Loucy (cell line): ENCODE data around the gene PTPRN2.

Experiments
- CTCF ChIP-seq: fragments of 200-600 bp; sonication (generic); conservative IDR thresholded peaks from 2 replicates; pipeline ENCODE4 v1.5.1; 2014; ENCODE audit warnings: mild to moderate bottlenecking, antibody characterized with exemption, low read length
- EZH2phosphoT487 ChIP-seq: fragments of 200-600 bp; IDR thresholded peaks from 2 replicates; pipeline ENCODE4 v1.6.1; 2018; ENCODE audit warnings: antibody characterized with exemption, mild to moderate bottlenecking, moderate library complexity, borderline replicate concordance

GRCh38 chr7:157881048-157881771 is 706.4 kb downstream of the PTPRN2 start:
- no peak for TF ChIP-seq EZH2phosphoT487
- TF ChIP-seq CTCF = no peak
